RPMI7951 (cell line): ENCODE results near the gene RANBP1. TPM values are rescaled to one million over a fixed set of nuclear protein-coding genes. Genes with fewer than 3 reads are reported as not detected.
A peak's percentile ranks its signal among the peaks of the same experiment; 100 is the strongest.

Source experiments
- DNase-seq: peaks from one replicate; pipeline ENCODE4 v3.0.0-alpha.2; 2012; ENCODE audit warnings: low read depth
- total RNA-seq: library from RNA; depleted of rRNA; stranded (reverse); fragments of >200 nt; shearing (Covaris generic); gene quantifications from 2 replicates; pipeline ENCODE4 v1.2.3, GENCODE V29; 2014

RANBP1 gene
- total RNA-seq, 1 experiment from 2014 or later: 528 TPM

- DNase-seq: no peak
Observed at GRCh38 chr22:20135806-20136602, 20.1 kb downstream of the RANBP1 start.

GRCh38 chr22:20136603-20136873, 20.6 kb downstream of the RANBP1 start:
- DNase-seq: no peak

DNA sequence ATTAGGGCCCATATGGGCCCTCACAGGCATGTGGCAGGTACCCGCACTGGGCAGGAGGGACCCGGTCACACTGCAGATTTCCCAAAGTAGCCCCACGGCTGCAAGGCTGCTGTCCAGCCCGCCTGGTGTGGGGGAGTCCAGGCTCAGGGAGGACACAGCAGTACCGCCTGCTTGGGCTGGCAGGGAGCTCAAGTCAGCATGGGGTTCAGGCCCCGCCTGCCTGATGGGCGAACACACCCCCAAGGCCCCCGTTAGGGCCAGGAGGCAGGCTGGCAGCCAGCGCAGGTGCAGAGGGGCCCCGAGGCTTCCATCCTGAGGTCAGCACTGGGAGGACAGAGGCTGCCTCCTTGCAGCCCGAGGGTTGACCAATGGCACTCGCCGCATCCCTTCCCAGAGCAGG, 21.2 kb downstream of the RANBP1 start:
- DNase-seq: no peak

DNA sequence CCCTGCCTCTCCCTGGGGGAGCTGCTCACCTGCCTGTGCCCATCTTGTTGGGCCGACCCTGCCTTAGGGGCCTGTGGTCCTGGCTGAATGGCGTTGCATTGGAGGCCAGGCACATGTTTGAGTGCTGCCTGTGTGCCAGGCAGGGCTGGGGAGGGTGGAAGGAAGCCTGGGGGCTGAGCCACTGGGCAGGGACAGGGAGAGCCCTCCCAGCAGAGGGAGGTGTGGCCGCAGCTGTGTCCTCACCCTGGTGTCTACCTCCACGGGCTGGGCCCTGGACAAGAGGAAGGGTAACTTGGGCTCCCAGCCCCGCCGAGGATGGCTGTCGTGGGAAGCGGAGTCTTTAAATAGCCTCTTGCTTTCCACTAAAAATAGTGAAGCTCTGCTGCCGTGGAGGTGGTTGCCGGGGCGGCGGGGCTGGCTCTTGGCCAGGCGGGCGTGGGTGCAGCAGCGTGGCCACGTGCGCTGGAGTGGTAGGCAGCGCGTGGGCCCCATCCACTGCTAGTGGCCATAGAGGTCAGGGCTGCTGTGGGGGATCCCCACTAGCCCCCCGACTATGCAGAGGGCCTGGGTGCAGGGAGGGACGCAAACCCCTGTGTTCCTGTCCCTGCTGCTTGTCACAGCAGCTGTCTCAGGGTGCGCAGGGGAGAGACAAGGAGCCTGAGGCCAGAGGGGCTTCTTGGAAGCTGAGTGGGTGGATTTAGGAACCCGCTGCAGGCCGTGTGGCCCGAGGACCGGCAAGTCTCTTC, 21.9 kb downstream of the RANBP1 start:
- DNase-seq: no peak

- DNase-seq: no peak
Observed at GRCh38 chr22:20138417-20138738, 22.5 kb downstream of the RANBP1 start.

DNA sequence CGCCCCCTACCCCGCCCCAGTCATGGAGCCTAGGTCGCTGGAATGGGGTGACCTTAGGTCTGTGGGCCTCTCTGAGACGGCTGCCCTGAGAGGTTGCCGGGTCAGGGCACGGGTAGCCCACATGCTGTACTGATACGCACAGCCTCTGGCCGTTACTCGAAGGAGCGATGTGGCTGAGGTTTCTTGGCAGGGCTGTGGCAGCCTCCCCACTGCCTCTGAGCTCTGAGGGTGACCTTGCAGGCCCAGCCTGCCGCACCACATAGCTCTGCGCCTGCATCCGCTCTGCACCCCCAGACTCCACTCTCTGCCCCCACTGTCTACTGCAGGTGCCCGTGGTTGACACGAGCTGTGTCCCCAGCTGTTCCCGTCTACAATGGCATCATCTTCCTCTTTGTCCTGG, 23.0 kb downstream of the RANBP1 start:
- no peak for DNase-seq

DNA sequence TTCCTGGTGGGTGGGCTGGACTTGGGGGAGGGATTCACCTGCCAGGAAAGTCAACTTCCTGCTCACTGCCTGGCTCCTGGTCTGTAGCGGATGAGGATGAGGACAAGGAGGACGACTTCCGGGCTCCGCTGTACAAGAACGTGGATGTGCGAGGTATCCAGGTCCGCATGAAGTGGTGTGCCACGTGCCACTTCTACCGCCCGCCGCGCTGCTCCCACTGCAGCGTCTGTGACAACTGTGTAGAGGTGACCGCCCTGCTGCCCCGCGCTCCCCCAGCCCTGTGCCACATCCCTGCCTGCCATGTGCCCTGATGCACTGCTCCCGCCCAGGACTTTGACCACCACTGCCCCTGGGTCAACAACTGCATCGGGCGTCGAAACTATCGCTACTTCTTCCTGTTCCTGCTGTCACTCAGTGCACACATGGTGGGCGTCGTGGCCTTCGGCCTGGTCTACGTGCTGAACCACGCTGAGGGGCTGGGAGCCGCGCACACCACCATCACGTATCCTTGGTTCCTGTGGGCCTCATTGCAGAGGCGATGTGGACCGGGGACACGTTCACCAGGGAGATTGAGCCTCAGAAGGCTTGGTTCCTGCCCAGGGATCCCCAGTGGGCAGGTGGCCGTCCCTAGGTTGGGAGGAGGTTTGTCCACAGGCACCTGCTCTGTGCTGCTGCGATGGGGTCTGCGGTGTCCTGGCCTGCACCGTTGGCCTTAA, 23.6 kb downstream of the RANBP1 start:
- no peak for DNase-seq

- DNase-seq: no peak
Observed at GRCh38 chr22:20140107-20140445, 24.2 kb downstream of the RANBP1 start.

GRCh38 chr22:20140521-20140964, 24.6 kb downstream of the RANBP1 start:
- DNase-seq: no peak

GRCh38 chr22:20141186-20142077, 25.5 kb downstream of the RANBP1 start:
- peak; percentile 22 for DNase-seq

GRCh38 chr22:20142711-20143621, 27.1 kb downstream of the RANBP1 start:
- DNase-seq: no peak

GRCh38 chr22:20143883-20144665, 28.2 kb downstream of the RANBP1 start:
- no peak for DNase-seq

GRCh38 chr22:20145206-20145831, 29.4 kb downstream of the RANBP1 start:
- no peak for DNase-seq

- DNase-seq: no peak
Observed at GRCh38 chr22:20145832-20146223, 29.9 kb downstream of the RANBP1 start.

GRCh38 chr22:20146777-20147176, 30.9 kb downstream of the RANBP1 start:
- DNase-seq: no peak

GRCh38 chr22:20147237-20147988, 31.5 kb downstream of the RANBP1 start:
- no peak for DNase-seq

GRCh38 chr22:20148414-20148813, 32.5 kb downstream of the RANBP1 start:
- DNase-seq: no peak

GRCh38 chr22:20149257-20150250, 33.6 kb downstream of the RANBP1 start:
- DNase-seq: no peak
